ENCODE results near the gene ATP1B3. TPM values are rescaled to one million over a fixed set of nuclear protein-coding genes. Genes with fewer than 3 reads are reported as not detected.

Gene ATP1B3
- total RNA-seq, 2 experiments from 2014 or later, result 106 to 113 TPM

- H3K36me3 Mint-ChIP-seq (ENCODE audit: low read depth), result no peaks in the 10 kb centered on the region
- CTCF ChIA-PET, result interaction anchor here (0.6 to 0.9 kb wide), 2 partner anchors 18 to 247 kb away, joined by 3 read pairs; no protein-coding TSS in a partner anchor
- POLR2A ChIA-PET, result no interaction called here
- no peaks in the 10 kb centered on the region for H3K9me3 Mint-ChIP-seq
- no peak overlapping the region for H3K27ac Mint-ChIP-seq
- H3K27me3 Mint-ChIP-seq, result no peaks in the 10 kb centered on the region
- peaks cover 6% of the 10 kb centered on the region for H3K4me1 Mint-ChIP-seq
- no peak overlapping the region for H3K4me3 Mint-ChIP-seq
- DNase-seq, result no peak
Observed at GRCh38 chr3:141941093-141941492, 64.7 kb downstream of the ATP1B3 start.

- Mint-ChIP-seq H3K4me3 (no peak overlapping the region), H3K27me3 (no peaks in the 10 kb centered on the region), H3K4me1 (peaks cover 6% of the 10 kb centered on the region), H3K27ac (no peak overlapping the region), H3K36me3 (ENCODE audit: low read depth) (no peaks in the 10 kb centered on the region), H3K9me3 (no peaks in the 10 kb centered on the region)
- ChIA-PET CTCF (interaction anchor here (0.6 kb wide), 1 partner anchor 87 kb away, joined by 4 read pairs; no protein-coding TSS in a partner anchor), POLR2A (no interaction called here)
- DNase-seq, result no peak
Observed at GRCh38 chr3:141942006-141942405, 65.6 kb downstream of the ATP1B3 start.

GRCh38 chr3:141945726-141946485 lies 69.5 kb downstream of the ATP1B3 start:
- Mint-ChIP-seq H3K4me1 (peaks cover 4% of the 10 kb centered on the region), H3K9me3 (no peaks in the 10 kb centered on the region), H3K27ac (no peak overlapping the region), H3K4me3 (no peak overlapping the region), H3K36me3 (ENCODE audit: low read depth) (no peaks in the 10 kb centered on the region), H3K27me3 (no peaks in the 10 kb centered on the region)
- ChIA-PET POLR2A (no interaction called here), CTCF (no interaction called here)
- no peak for DNase-seq

DNA sequence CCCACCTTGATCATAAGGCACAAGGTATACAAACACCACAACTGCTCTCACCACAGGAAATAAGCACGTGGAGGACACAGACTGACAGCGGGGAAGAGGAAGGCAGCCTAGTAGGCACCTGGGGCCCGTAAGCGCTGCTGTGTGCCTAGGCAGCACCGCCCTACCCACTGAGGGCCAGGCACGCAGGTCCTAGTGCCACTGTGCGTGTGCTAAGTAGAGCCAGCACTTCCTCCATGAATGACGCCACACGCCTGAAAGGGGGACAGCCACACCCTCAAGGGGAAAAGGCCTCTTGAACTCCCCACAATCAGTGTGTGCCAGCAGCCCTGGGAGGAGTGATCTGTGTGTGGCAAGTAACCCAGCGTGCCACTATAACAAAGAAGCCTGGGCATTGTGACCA lies 73.0 kb downstream of the ATP1B3 start:
- no peaks in the 10 kb centered on the region for H3K27me3 Mint-ChIP-seq
- no peak overlapping the region for H3K27ac Mint-ChIP-seq
- no peaks in the 10 kb centered on the region for H3K36me3 Mint-ChIP-seq (ENCODE audit: low read depth)
- no peaks in the 10 kb centered on the region for H3K9me3 Mint-ChIP-seq
- H3K4me1 Mint-ChIP-seq, result peaks cover 4% of the 10 kb centered on the region
- CTCF ChIA-PET, result no interaction called here
- no peak for DNase-seq
- H3K4me3 Mint-ChIP-seq, result no peak overlapping the region
- POLR2A ChIA-PET, result no interaction called here

GRCh38 chr3:141949972-141950371 lies 73.5 kb downstream of the ATP1B3 start:
- ChIA-PET POLR2A (no interaction called here), CTCF (interaction anchor here (0.6 kb wide), 1 partner anchor 137 kb away, joined by 3 read pairs; no protein-coding TSS in a partner anchor)
- H3K9me3 Mint-ChIP-seq, result no peaks in the 10 kb centered on the region
- no peak overlapping the region for H3K4me3 Mint-ChIP-seq
- no peaks in the 10 kb centered on the region for H3K27me3 Mint-ChIP-seq
- no peak for DNase-seq
- peaks cover 4% of the 10 kb centered on the region for H3K4me1 Mint-ChIP-seq
- no peaks in the 10 kb centered on the region for H3K36me3 Mint-ChIP-seq (ENCODE audit: low read depth)
- no peak overlapping the region for H3K27ac Mint-ChIP-seq

DNA sequence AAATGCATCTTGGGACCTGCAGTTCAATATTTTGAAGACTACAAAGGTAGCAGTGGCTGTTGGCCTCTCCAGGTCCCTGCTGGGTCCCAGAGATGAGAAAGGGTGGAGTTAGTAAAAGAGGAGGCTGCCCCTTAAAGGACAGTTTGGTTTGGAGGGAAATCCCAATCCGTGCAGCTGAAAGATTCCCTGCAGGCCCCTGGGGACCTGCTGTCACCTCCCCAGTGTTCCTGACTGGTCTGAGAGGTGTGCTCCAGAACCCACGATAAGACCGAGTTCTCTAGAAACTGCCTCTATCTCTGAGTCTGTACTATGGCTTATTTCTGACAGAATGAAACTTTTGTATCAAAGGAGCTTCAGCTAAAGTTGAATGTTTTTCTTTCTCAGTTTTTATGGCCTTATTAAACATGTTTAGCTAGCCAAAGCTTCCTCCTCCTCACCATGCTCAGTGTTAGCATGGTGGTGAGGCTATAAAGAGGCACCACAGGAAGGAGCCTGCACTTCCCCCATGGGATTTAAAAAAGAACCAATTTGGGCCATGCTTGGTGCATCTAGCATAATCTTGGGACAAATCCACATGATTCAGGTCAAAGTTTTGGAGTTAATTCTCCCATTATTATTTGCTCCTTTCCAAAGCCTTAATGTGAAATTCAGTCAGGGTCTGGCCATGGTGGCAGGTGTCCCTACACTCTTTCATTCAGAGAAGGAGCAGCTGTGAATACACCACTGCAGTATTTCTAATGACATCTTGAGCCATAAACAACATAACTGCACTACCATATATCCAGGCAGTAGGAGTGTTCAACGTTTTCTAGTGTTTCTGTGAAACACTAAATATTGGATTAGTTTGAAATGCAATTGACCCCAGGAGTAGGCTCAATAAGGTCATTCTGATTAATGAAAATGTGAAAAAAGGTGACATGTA lies 74.4 kb downstream of the ATP1B3 start:
- Mint-ChIP-seq H3K27ac (no peak overlapping the region), H3K9me3 (no peaks in the 10 kb centered on the region), H3K27me3 (no peaks in the 10 kb centered on the region), H3K4me1 (peaks cover 8% of the 10 kb centered on the region), H3K36me3 (ENCODE audit: low read depth) (no peaks in the 10 kb centered on the region), H3K4me3 (no peak overlapping the region)
- no peak for DNase-seq
- POLR2A ChIA-PET, result no interaction called here
- CTCF ChIA-PET, result interaction anchor here (0.6 kb wide), 1 partner anchor 136 kb away, joined by 3 read pairs; no protein-coding TSS in a partner anchor

DNA sequence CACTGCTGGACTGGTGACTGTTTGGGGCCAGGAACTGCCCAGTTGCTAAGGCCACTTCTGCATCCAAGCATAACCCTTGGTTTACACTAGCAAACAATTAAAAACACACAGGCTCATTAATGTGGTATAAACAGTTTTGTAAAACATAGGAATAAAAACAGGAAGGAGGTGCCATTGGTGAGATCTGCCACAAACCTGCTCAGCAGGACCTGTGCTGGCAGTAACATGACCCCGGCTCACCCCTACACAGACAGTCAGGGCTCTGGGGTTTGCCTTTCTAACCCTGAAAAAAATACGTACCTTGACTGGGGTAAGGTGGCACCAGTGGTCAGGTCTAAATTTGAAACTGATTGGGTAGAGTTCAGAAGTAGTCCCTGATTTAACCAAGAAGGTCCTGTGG lies 76.2 kb downstream of the ATP1B3 start:
- peaks cover 8% of the 10 kb centered on the region for H3K4me1 Mint-ChIP-seq

DNA sequence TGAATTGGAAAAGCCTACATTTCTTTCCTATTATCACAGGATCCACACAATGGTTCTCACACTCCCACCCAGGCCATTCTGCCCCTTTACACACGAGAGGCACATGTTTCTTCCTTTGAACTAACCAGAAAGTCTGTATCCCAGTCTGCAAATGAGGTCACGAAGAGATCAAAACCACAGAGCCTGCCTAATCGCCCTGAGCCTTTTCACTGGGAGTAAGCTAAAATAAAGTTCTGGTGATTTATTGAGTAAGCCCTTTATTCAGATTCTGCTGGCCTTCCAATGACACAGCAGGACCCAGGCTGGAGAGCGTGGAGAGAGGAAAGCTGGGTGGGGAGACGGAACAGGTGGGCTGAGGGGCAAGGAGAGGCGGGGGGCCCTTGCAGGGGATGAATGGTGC lies 78.7 kb downstream of the ATP1B3 start:
- POLR2A ChIA-PET, result no interaction called here
- Mint-ChIP-seq H3K4me1 (peaks cover 4% of the 10 kb centered on the region), H3K27me3 (no peaks in the 10 kb centered on the region), H3K4me3 (no peak overlapping the region), H3K36me3 (ENCODE audit: low read depth) (no peaks in the 10 kb centered on the region), H3K27ac (peak overlapping the region; percentile 16), H3K9me3 (no peaks in the 10 kb centered on the region)
- no peak for DNase-seq
- CTCF ChIA-PET, result interaction anchor here (0.6 kb wide), 1 partner anchor 155 kb away, joined by 9 read pairs; no protein-coding TSS in a partner anchor

More for the DNA sequence above, 76.2 kb downstream of the ATP1B3 start:
- Mint-ChIP-seq H3K27me3 (no peaks in the 10 kb centered on the region), H3K9me3 (no peaks in the 10 kb centered on the region), H3K36me3 (ENCODE audit: low read depth) (no peaks in the 10 kb centered on the region), H3K4me3 (no peak overlapping the region), H3K27ac (no peak overlapping the region)
- POLR2A ChIA-PET, result no interaction called here
- CTCF ChIA-PET, result no interaction called here
- no peak for DNase-seq

DNA sequence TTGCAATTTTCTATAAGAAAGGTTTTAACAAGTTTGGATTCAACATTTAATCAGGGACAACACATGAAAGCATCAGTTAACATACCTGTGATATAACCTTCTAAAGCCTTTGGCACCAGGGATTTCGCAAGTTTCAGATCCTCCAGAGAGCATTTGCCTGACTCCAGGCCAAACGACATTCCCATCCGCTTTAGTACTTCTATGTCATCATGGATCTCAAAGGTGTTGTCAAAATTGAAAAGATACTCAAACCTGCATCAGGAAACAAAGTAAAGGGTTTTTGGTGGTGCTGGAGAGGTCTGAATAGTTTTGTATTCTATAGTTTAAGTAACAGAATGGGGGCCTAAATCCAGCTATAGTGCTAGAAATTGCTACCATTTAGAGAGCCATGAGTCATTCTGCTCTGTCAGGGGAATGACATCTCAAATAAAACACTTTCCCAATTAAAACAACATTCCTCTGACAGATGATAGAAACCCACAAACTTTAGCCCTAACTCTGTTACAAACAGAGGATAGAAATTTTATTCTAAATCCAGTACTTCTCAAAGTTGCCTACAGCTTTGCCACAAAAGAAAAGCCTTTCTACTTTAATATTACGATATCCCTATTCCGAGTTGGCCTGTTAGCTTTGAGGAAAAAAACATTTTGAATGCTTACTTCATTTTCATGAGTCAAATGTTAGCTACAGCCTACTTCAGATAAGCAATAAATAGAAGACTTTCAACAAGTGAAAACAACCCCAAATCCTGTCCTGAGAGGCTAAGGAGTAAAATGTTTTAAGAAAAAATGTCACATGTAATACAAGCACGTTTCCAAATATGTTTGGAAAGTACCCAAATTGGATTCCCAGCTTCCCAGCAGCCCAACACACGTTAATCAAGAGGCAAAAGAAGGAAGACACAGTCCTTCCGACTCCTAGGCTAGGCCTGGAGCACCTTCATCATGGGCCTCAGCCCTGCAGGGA lies 83.4 kb downstream of the ATP1B3 start:
- Mint-ChIP-seq H3K27ac (no peak overlapping the region), H3K4me1 (peaks cover 4% of the 10 kb centered on the region), H3K9me3 (no peaks in the 10 kb centered on the region), H3K4me3 (no peak overlapping the region), H3K36me3 (ENCODE audit: low read depth) (no peaks in the 10 kb centered on the region), H3K27me3 (no peaks in the 10 kb centered on the region)
- ChIA-PET CTCF (no interaction called here), POLR2A (no interaction called here)
- no peak for DNase-seq

- Mint-ChIP-seq H3K27ac (no peak overlapping the region), H3K4me1 (no peaks in the 10 kb centered on the region), H3K4me3 (no peak overlapping the region), H3K36me3 (ENCODE audit: low read depth) (no peaks in the 10 kb centered on the region), H3K27me3 (no peaks in the 10 kb centered on the region), H3K9me3 (no peaks in the 10 kb centered on the region)
- POLR2A ChIA-PET, result no interaction called here
- DNase-seq, result no peak
- CTCF ChIA-PET, result no interaction called here
Observed at GRCh38 chr3:141960731-141961130, 84.3 kb downstream of the ATP1B3 start.

DNA sequence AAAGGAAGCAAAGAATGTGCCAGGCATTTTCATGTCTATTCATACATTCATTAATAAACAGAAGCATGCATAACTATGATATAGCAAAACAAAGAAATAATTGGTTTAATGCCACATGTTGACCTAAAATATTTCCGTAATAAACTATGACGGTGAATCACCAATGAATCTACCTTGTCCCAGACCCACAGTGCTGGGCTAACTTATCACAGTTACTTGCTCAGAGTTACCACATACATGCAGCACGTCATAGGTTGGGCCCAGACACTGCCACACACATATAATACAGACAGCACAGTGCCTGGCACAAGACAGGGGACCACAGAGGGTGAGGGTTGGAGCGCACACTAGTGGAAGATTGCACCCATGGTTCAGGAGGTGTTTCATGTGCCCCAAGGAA lies 86.9 kb downstream of the ATP1B3 start:
- no peak for DNase-seq
- no peaks in the 10 kb centered on the region for H3K36me3 Mint-ChIP-seq (ENCODE audit: low read depth)
- no peak overlapping the region for H3K27ac Mint-ChIP-seq
- H3K27me3 Mint-ChIP-seq, result no peaks in the 10 kb centered on the region
- H3K4me1 Mint-ChIP-seq, result peaks cover 2% of the 10 kb centered on the region
- ChIA-PET CTCF (interaction anchor here (1.0 kb wide), 1 partner anchor 109 kb away, joined by 3 read pairs; no protein-coding TSS in a partner anchor), POLR2A (no interaction called here)
- no peaks in the 10 kb centered on the region for H3K9me3 Mint-ChIP-seq
- H3K4me3 Mint-ChIP-seq, result no peak overlapping the region

- H3K27me3 Mint-ChIP-seq, result no peaks in the 10 kb centered on the region
- no peak overlapping the region for H3K4me3 Mint-ChIP-seq
- H3K9me3 Mint-ChIP-seq, result no peaks in the 10 kb centered on the region
- H3K4me1 Mint-ChIP-seq, result peaks cover 2% of the 10 kb centered on the region
- H3K36me3 Mint-ChIP-seq (ENCODE audit: low read depth), result no peaks in the 10 kb centered on the region
- POLR2A ChIA-PET, result no interaction called here
- no peak overlapping the region for H3K27ac Mint-ChIP-seq
- CTCF ChIA-PET, result interaction anchor here (0.6 kb wide), 2 partner anchors 9 to 332 kb away, joined by 3 read pairs; no protein-coding TSS in a partner anchor
- no peak for DNase-seq
Observed at GRCh38 chr3:141965471-141965870, 89.0 kb downstream of the ATP1B3 start.

Data from activated CD4-positive, alpha-beta T cell treated with anti-CD3 and anti-CD28 coated beads, Interleukin-2, amount 10 ng/mL, durations not matched to agents 7 days and 5 days (primary cell).